Lower leg skin (tissue), 3 donors: Measurements from ENCODE around the gene OTOGL.

Source experiments
- CTCF ChIP-seq, 3 donors: fragments of 450-650 bp; IDR thresholded peaks; one replicate each; pipeline ENCODE4 v1.5.1; 2016; ENCODE audit warnings: antibody characterized with exemption in 3 of 3, mild to moderate bottlenecking in 3 of 3, moderate library complexity in 2 of 3
- POLR2A ChIP-seq, 2 donors: fragments of 450-650 bp; IDR thresholded peaks; one replicate each; pipeline ENCODE4 v1.6.1; 2016 to 2017; ENCODE audit warnings: antibody characterized with exemption in 2 of 2, mild to moderate bottlenecking in 1 of 2, moderate library complexity in 1 of 2

DNA sequence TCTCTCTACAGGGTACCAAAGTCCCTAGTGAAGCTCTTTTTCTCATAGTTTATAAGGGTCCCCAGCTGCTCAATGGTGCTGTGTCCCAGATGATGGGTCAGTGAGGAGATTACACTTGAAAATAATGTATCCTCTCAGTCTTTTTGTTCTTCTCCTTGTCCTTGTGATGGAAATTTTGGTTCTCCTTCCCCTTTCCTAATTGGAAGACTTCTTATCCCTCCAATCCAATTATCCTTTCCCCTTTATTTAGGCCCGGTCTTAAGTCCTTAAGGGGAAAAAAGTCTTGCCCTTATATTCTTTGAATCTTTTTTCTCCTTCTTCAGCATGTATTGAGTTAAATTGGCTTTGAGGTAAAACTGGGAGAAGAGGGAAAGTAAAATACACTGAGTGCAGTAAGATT, 218.6 kb downstream of the OTOGL start:
- TF ChIP-seq CTCF (IDR thresholded peaks at IDR 0.05) (no peak), POLR2A (IDR thresholded peaks at IDR 0.05) (no peak)
